Measurements from ENCODE around the gene TMEM200A.
"Not testable (repeated sequence)": the region's sequence is repeated elsewhere in the genome, so short reads cannot be mapped to it uniquely, and the experiment has no call there.

Gene TMEM200A
- 2.3 to 5.7 (median 4.5) reads per million in 3 donors for total RNA-seq

- peak within 1 kb of the TSS; percentile 87 for H3K4me3 ChIP-seq (ENCODE audit: insufficient read depth, low read depth, low read length, poor library complexity, severe bottlenecking)
- peak within 1 kb of the TSS; percentile 40 for H3K27ac ChIP-seq (ENCODE audit: insufficient read depth, low read length, poor library complexity, severe bottlenecking)
- peak in 2 of 3 donors; percentile 8 to 21 for DNase-seq
- H3K36me3 ChIP-seq (ENCODE audit: control insufficient read depth, insufficient read depth, low read length), result no peaks in the 10 kb centered on the region
- no peaks in the 10 kb centered on the region for H3K9me3 ChIP-seq (ENCODE audit: control insufficient read depth, low read length)
- H3K4me1 ChIP-seq (ENCODE audit: control insufficient read depth, insufficient read depth, low read length, poor library complexity, severe bottlenecking), result peaks cover 9% of the 10 kb centered on the region
- H3K27me3 ChIP-seq (replicated peaks; ENCODE audit: control insufficient read depth, insufficient read depth, low read length, poor library complexity, severe bottlenecking), result no peaks in the 10 kb centered on the region
Measured at GRCh38 chr6:130365166-130366106, at the start of gene TMEM200A. TSS of gene TMEM200A (plus strand) at chr6:130366017. CDS start at chr6:130440423, 74,406 bp downstream.

DNA sequence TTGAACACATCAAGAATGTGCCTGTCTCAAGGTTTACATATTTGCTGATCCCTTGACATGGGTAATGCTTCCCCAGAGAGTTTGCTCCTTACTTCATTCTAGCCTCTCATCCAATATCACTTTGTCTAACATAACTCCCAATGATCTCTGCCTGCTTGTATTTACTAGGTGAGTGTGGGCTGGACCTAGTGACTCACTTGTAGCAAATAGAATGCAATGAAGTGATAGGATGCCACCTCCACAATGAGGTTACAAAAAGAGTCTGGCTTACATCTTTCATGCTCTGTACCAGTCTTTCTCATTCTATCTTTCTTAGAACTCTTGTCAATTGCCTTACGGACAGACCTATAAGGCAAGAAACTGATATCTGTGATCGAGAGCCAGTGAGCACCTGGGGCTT lies 44.9 kb upstream of the TMEM200A start:
- H3K27me3 ChIP-seq (replicated peaks; ENCODE audit: control insufficient read depth, insufficient read depth, low read length, poor library complexity, severe bottlenecking), result no peaks in the 10 kb centered on the region
- H3K4me3 ChIP-seq (ENCODE audit: insufficient read depth, low read depth, low read length, poor library complexity, severe bottlenecking), result no peak overlapping the region
- no peaks in the 10 kb centered on the region for H3K4me1 ChIP-seq (ENCODE audit: control insufficient read depth, insufficient read depth, low read length, poor library complexity, severe bottlenecking)
- no peak for DNase-seq
- no peaks in the 10 kb centered on the region for H3K36me3 ChIP-seq (ENCODE audit: control insufficient read depth, insufficient read depth, low read length)
- no peak overlapping the region for H3K27ac ChIP-seq (ENCODE audit: insufficient read depth, low read length, poor library complexity, severe bottlenecking)
- H3K9me3 ChIP-seq (ENCODE audit: control insufficient read depth, low read length), result no peaks in the 10 kb centered on the region

GRCh38 chr6:130322673-130323268 lies 43.0 kb upstream of the TMEM200A start:
- Histone ChIP-seq H3K4me1 (ENCODE audit: control insufficient read depth, insufficient read depth, low read length, poor library complexity, severe bottlenecking) (no peaks in the 10 kb centered on the region), H3K4me3 (ENCODE audit: insufficient read depth, low read depth, low read length, poor library complexity, severe bottlenecking) (no peak overlapping the region), H3K36me3 (ENCODE audit: control insufficient read depth, insufficient read depth, low read length) (no peaks in the 10 kb centered on the region), H3K27ac (ENCODE audit: insufficient read depth, low read length, poor library complexity, severe bottlenecking) (no peak overlapping the region), H3K9me3 (ENCODE audit: control insufficient read depth, low read length) (no peaks in the 10 kb centered on the region), H3K27me3 (replicated peaks; ENCODE audit: control insufficient read depth, insufficient read depth, low read length, poor library complexity, severe bottlenecking) (no peaks in the 10 kb centered on the region)
- peak in 2 of 3 donors; percentile 12 to 48 for DNase-seq

DNA sequence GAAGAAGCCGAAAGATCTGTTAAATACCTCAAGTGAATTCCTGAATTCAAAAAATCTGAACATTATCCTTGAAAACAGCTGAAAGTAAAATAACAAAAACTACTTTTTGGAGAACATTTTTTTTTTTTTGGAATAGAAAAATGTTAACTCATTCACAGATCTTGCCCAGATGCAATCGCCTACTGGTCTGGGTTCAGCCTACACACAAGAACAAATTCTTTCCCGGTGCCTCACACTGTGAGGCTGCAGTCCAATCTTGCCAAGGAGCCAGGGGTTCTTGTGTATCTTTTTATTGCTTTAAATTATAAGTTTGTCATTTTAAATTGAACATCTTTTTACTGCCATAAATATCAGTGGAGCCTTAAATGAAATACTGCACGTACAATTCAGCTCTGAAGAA lies 41.2 kb upstream of the TMEM200A start:
- H3K4me1 ChIP-seq (ENCODE audit: control insufficient read depth, insufficient read depth, low read length, poor library complexity, severe bottlenecking), result no peaks in the 10 kb centered on the region
- DNase-seq, result no peak
- no peak overlapping the region for H3K27ac ChIP-seq (ENCODE audit: insufficient read depth, low read length, poor library complexity, severe bottlenecking)
- no peaks in the 10 kb centered on the region for H3K27me3 ChIP-seq (replicated peaks; ENCODE audit: control insufficient read depth, insufficient read depth, low read length, poor library complexity, severe bottlenecking)
- no peaks in the 10 kb centered on the region for H3K36me3 ChIP-seq (ENCODE audit: control insufficient read depth, insufficient read depth, low read length)
- no peak overlapping the region for H3K4me3 ChIP-seq (ENCODE audit: insufficient read depth, low read depth, low read length, poor library complexity, severe bottlenecking)
- H3K9me3 ChIP-seq (ENCODE audit: control insufficient read depth, low read length), result no peaks in the 10 kb centered on the region

DNA sequence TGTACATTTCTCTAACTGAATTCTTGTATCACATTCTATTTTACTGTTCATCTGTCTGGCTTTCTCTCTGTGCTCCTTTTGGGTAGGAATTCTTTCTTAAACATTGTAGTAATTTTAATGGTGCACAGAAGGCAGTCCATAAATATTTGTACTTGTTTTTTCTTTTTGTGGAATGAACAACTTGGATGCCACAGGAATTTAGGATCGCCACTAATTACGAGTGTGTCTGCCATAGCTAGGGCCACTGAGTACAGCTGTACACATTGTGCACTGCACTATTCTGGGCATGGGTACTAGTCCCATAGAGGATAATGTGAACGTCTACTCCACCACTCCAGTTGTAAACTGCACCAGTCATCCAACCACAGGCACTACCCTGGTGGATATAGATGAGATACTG lies 39.3 kb upstream of the TMEM200A start:
- H3K9me3 ChIP-seq (ENCODE audit: control insufficient read depth, low read length), result no peaks in the 10 kb centered on the region
- H3K27me3 ChIP-seq (replicated peaks; ENCODE audit: control insufficient read depth, insufficient read depth, low read length, poor library complexity, severe bottlenecking), result no peaks in the 10 kb centered on the region
- no peaks in the 10 kb centered on the region for H3K4me1 ChIP-seq (ENCODE audit: control insufficient read depth, insufficient read depth, low read length, poor library complexity, severe bottlenecking)
- DNase-seq, result no peak
- no peak overlapping the region for H3K4me3 ChIP-seq (ENCODE audit: insufficient read depth, low read depth, low read length, poor library complexity, severe bottlenecking)
- no peak overlapping the region for H3K27ac ChIP-seq (ENCODE audit: insufficient read depth, low read length, poor library complexity, severe bottlenecking)
- no peaks in the 10 kb centered on the region for H3K36me3 ChIP-seq (ENCODE audit: control insufficient read depth, insufficient read depth, low read length)

DNA sequence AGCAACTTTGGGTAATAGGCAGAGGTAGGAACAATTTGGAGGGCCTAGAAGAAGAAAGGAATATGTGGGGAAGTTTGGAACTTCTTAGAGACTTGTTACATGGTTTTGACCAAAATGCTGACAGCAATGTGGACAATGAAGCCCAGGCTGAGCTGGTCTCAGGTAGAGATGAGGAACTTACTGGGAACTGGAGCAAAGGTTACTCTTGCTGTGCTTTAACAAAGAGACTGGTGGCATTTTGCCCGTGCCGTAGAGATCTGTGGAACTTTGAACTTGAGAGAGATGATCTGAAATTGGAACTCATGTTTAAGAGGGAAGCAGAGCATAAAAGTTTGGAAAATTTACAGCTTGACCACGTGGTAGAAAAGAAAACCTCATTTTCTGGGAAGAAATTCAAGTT lies 28.3 kb upstream of the TMEM200A start:
- Histone ChIP-seq H3K27me3 (replicated peaks; ENCODE audit: control insufficient read depth, insufficient read depth, low read length, poor library complexity, severe bottlenecking) (no peaks in the 10 kb centered on the region), H3K4me1 (ENCODE audit: control insufficient read depth, insufficient read depth, low read length, poor library complexity, severe bottlenecking) (no peaks in the 10 kb centered on the region), H3K9me3 (ENCODE audit: control insufficient read depth, low read length) (no peaks in the 10 kb centered on the region), H3K27ac (ENCODE audit: insufficient read depth, low read length, poor library complexity, severe bottlenecking) (no peak overlapping the region), H3K36me3 (ENCODE audit: control insufficient read depth, insufficient read depth, low read length) (no peaks in the 10 kb centered on the region), H3K4me3 (ENCODE audit: insufficient read depth, low read depth, low read length, poor library complexity, severe bottlenecking) (no peak overlapping the region)
- no peak for DNase-seq

- not testable (repeated sequence) for H3K4me1 ChIP-seq (ENCODE audit: control insufficient read depth, insufficient read depth, low read length, poor library complexity, severe bottlenecking); H3K4me3 ChIP-seq (ENCODE audit: insufficient read depth, low read depth, low read length, poor library complexity, severe bottlenecking); H3K9me3 ChIP-seq (ENCODE audit: control insufficient read depth, low read length); H3K27me3 ChIP-seq (replicated peaks; ENCODE audit: control insufficient read depth, insufficient read depth, low read length, poor library complexity, severe bottlenecking); H3K27ac ChIP-seq (ENCODE audit: insufficient read depth, low read length, poor library complexity, severe bottlenecking); DNase-seq; H3K36me3 ChIP-seq (ENCODE audit: control insufficient read depth, insufficient read depth, low read length)
Measured at GRCh38 chr6:130346324-130346723, 19.5 kb upstream of the TMEM200A start.

DNA sequence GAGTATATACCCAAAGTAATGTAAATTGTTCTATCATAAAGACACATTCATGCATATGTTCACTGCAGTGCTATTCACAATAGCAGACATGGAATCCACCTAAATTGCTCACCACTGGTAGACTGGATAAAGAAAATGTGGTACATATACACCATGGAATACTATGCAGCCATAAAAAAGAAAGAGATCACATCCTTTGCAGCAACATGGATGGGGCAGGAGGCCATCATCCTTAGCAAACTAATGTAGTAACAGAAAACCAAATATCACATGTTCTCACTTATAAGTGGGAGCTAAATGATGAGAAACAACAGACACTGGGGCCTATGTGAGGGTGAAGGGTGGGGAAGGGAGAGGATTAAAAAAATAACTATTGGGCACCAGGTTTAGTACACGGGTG lies 11.5 kb upstream of the TMEM200A start:
- H3K27me3 ChIP-seq (replicated peaks; ENCODE audit: control insufficient read depth, insufficient read depth, low read length, poor library complexity, severe bottlenecking), result no peaks in the 10 kb centered on the region

GRCh38 chr6:130355572-130355971 lies 10.2 kb upstream of the TMEM200A start:
- DNase-seq, result no peak
- no peaks in the 10 kb centered on the region for H3K36me3 ChIP-seq (ENCODE audit: control insufficient read depth, insufficient read depth, low read length)
- no peak overlapping the region for H3K4me3 ChIP-seq (ENCODE audit: insufficient read depth, low read depth, low read length, poor library complexity, severe bottlenecking)
- no peaks in the 10 kb centered on the region for H3K9me3 ChIP-seq (ENCODE audit: control insufficient read depth, low read length)
- no peaks in the 10 kb centered on the region for H3K27me3 ChIP-seq (replicated peaks; ENCODE audit: control insufficient read depth, insufficient read depth, low read length, poor library complexity, severe bottlenecking)
- no peaks in the 10 kb centered on the region for H3K4me1 ChIP-seq (ENCODE audit: control insufficient read depth, insufficient read depth, low read length, poor library complexity, severe bottlenecking)
- H3K27ac ChIP-seq (ENCODE audit: insufficient read depth, low read length, poor library complexity, severe bottlenecking), result no peak overlapping the region

More for the DNA sequence above, 11.5 kb upstream of the TMEM200A start:
- H3K27ac ChIP-seq (ENCODE audit: insufficient read depth, low read length, poor library complexity, severe bottlenecking), result no peak overlapping the region
- H3K4me1 ChIP-seq (ENCODE audit: control insufficient read depth, insufficient read depth, low read length, poor library complexity, severe bottlenecking), result no peaks in the 10 kb centered on the region
- H3K4me3 ChIP-seq (ENCODE audit: insufficient read depth, low read depth, low read length, poor library complexity, severe bottlenecking), result no peak overlapping the region
- no peaks in the 10 kb centered on the region for H3K36me3 ChIP-seq (ENCODE audit: control insufficient read depth, insufficient read depth, low read length)
- H3K9me3 ChIP-seq (ENCODE audit: control insufficient read depth, low read length), result no peaks in the 10 kb centered on the region
- no peak for DNase-seq

GRCh38 chr6:130357436-130357835 lies 8.4 kb upstream of the TMEM200A start:
- Histone ChIP-seq H3K27me3 (replicated peaks; ENCODE audit: control insufficient read depth, insufficient read depth, low read length, poor library complexity, severe bottlenecking) (no peaks in the 10 kb centered on the region), H3K9me3 (ENCODE audit: control insufficient read depth, low read length) (no peaks in the 10 kb centered on the region)

More at GRCh38 chr6:130357436-130357835, 8.4 kb upstream of the TMEM200A start:
- H3K4me3 ChIP-seq (ENCODE audit: insufficient read depth, low read depth, low read length, poor library complexity, severe bottlenecking), result no peak overlapping the region
- no peak overlapping the region for H3K27ac ChIP-seq (ENCODE audit: insufficient read depth, low read length, poor library complexity, severe bottlenecking)
- H3K36me3 ChIP-seq (ENCODE audit: control insufficient read depth, insufficient read depth, low read length), result no peaks in the 10 kb centered on the region
- no peak for DNase-seq
- no peaks in the 10 kb centered on the region for H3K4me1 ChIP-seq (ENCODE audit: control insufficient read depth, insufficient read depth, low read length, poor library complexity, severe bottlenecking)
